ENCODE data around the gene ZDHHC4.

DNA sequence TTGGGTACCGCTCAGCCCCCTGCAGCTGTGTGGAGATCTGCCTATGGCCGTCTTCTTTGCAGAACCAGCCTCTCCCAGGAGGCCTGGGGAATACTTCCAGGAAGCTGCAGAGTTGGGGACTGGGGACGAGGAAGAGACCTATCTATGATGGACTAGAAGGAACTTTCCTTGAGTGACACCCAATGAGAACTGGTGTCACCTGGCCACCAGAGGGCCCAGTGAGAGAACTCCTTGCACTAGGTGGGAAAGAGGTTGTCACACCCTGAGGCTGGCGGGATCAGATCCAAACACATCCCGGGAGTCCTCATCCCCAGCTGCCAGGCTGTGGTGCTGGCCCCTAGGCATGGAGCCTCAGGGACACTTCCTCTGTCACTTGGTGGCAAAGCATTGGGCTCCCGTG lies 21.1 kb upstream of the ZDHHC4 start:
- TF ChIP-seq, protein P1, sequence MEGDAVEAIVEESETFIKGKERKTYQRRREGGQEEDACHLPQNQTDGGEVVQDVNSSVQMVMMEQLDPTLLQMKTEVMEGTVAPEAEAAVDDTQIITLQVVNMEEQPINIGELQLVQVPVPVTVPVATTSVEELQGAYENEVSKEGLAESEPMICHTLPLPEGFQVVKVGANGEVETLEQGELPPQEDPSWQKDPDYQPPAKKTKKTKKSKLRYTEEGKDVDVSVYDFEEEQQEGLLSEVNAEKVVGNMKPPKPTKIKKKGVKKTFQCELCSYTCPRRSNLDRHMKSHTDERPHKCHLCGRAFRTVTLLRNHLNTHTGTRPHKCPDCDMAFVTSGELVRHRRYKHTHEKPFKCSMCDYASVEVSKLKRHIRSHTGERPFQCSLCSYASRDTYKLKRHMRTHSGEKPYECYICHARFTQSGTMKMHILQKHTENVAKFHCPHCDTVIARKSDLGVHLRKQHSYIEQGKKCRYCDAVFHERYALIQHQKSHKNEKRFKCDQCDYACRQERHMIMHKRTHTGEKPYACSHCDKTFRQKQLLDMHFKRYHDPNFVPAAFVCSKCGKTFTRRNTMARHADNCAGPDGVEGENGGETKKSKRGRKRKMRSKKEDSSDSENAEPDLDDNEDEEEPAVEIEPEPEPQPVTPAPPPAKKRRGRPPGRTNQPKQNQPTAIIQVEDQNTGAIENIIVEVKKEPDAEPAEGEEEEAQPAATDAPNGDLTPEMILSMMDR (conservative IDR thresholded peaks at IDR 0.05; ENCODE audit: low read depth, low read length) = peak; percentile 51
- TF ChIP-seq EZH2 (IDR thresholded peaks at IDR 0.05; ENCODE audit: low read length, unreplicated experiment) = no peak
